NCI-H748 treated with DMSO at 0.1 percent for 48 hours (cell line): ENCODE measurements around the gene PCGF3.
A peak's percentile ranks its signal among the peaks of the same experiment; 100 is the strongest.
"Not testable (repeated sequence)": the region's sequence is repeated elsewhere in the genome, so short reads cannot be mapped to it uniquely, and the experiment has no call there.

ENCODE experiments used
- DNase-seq: peaks from one replicate; lab custom pipeline; 2025; lab: John Stamatoyannopoulos, UW

The PCGF3 gene

GRCh38 chr4:668219-668618 lies 37.4 kb upstream of the PCGF3 start:
- not testable (repeated sequence) for DNase-seq

- not testable (repeated sequence) for DNase-seq
Measured at GRCh38 chr4:669806-670559, 35.6 kb upstream of the PCGF3 start.

GRCh38 chr4:671769-672168 lies 33.9 kb upstream of the PCGF3 start:
- no peak for DNase-seq

GRCh38 chr4:673349-674091 lies 32.1 kb upstream of the PCGF3 start:
- no peak for DNase-seq

- DNase-seq, result peak; percentile 39
Measured at GRCh38 chr4:674172-675035, 31.2 kb upstream of the PCGF3 start, which contains the start of the genes ATP5ME and MYL5. Gene ATP5ME, minus strand, starts transcription at chr4:674276. Its CDS starts 29 bp downstream, at chr4:674247. Gene MYL5, plus strand, starts transcription at chr4:674542. Its CDS starts 3,485 bp downstream, at chr4:678027.

- DNase-seq, result no peak
Measured at GRCh38 chr4:675036-675882, 30.4 kb upstream of the PCGF3 start.

GRCh38 chr4:675980-676870 lies 29.4 kb upstream of the PCGF3 start:
- no peak for DNase-seq

- no peak for DNase-seq
Measured at GRCh38 chr4:676871-677235, 28.8 kb upstream of the PCGF3 start.

- DNase-seq, result no peak
Measured at GRCh38 chr4:677431-678293, 28.0 kb upstream of the PCGF3 start.

- no peak for DNase-seq
Measured at GRCh38 chr4:678331-679103, 27.1 kb upstream of the PCGF3 start.

GRCh38 chr4:679104-679481 lies 26.5 kb upstream of the PCGF3 start:
- no peak for DNase-seq

GRCh38 chr4:679629-680028 lies 26.0 kb upstream of the PCGF3 start:
- no peak for DNase-seq

- DNase-seq, result no peak
Measured at GRCh38 chr4:680091-680490, 25.5 kb upstream of the PCGF3 start.

GRCh38 chr4:680551-680927 lies 25.1 kb upstream of the PCGF3 start:
- DNase-seq, result no peak

- no peak for DNase-seq
Measured at GRCh38 chr4:680928-681645, 24.5 kb upstream of the PCGF3 start.

GRCh38 chr4:681736-682451 lies 23.7 kb upstream of the PCGF3 start:
- no peak for DNase-seq

GRCh38 chr4:682490-683172 lies 23.0 kb upstream of the PCGF3 start:
- DNase-seq, result no peak
